DOHH2 (cell line): Measurements from ENCODE around the gene PDZRN3.

ENCODE experiments used
- H3F3A ChIP-seq: fragments of 200-600 bp; sonication (generic), shearing (Covaris generic); 2 replicates; pipeline ENCODE4 v1.6.0; 2016; ENCODE audit warnings: antibody characterized with exemption, mild to moderate bottlenecking; ENCODE audit not compliant: control insufficient read depth, insufficient read depth
- H3K27ac ChIP-seq: fragments of 200-600 bp; sonication (generic); 2 replicates; pipeline ENCODE4 v1.5.1; 2014; ENCODE audit warnings: low read depth, mild to moderate bottlenecking, low read length, moderate library complexity
- H3K27me3 ChIP-seq: fragments of 200-600 bp; sonication (generic); 2 replicates; pipeline ENCODE4 v1.6.1; 2014; ENCODE audit warnings: mild to moderate bottlenecking, low read length, mixed read lengths; ENCODE audit not compliant: control insufficient read depth
- H3K36me3 ChIP-seq: fragments of 200-600 bp; sonication (generic); 2 replicates; pipeline ENCODE4 v1.6.1; 2014; ENCODE audit warnings: mild to moderate bottlenecking, low read length, moderate library complexity, mixed read lengths; ENCODE audit not compliant: control insufficient read depth
- H3K4me1 ChIP-seq: fragments of 200-600 bp; sonication (generic); 2 replicates; pipeline ENCODE4 v1.6.1; 2014; ENCODE audit warnings: mild to moderate bottlenecking, low read length, mixed read lengths; ENCODE audit not compliant: control insufficient read depth
- H3K4me2 ChIP-seq: fragments of 200-600 bp; sonication (generic); 2 replicates; pipeline ENCODE4 v1.6.0; 2014; ENCODE audit warnings: mild to moderate bottlenecking, low read length, moderate library complexity
- H3K4me3 ChIP-seq: fragments of 200-600 bp; sonication (generic); 2 replicates; pipeline ENCODE4 v1.5.1; 2014; ENCODE audit warnings: mild to moderate bottlenecking, low read length, mixed read lengths
- H3K79me2 ChIP-seq: fragments of 200-600 bp; sonication (generic); 2 replicates; pipeline ENCODE4 v1.6.1; 2014; ENCODE audit warnings: mild to moderate bottlenecking, low read length, mixed read lengths; ENCODE audit not compliant: control insufficient read depth
- H3K9me2 ChIP-seq: fragments of 200-600 bp; sonication (generic); replicated peaks from 2 replicates; pipeline ENCODE4 v1.6.1; 2014; ENCODE audit warnings: mild to moderate bottlenecking, low read length, mixed read lengths; ENCODE audit not compliant: control insufficient read depth
- H3K9me3 ChIP-seq: fragments of 200-600 bp; sonication (generic); 2 replicates; pipeline ENCODE4 v1.6.1; 2014; ENCODE audit warnings: antibody characterized with exemption, low read length, mixed read lengths; ENCODE audit not compliant: control insufficient read depth, insufficient read depth
- H4K20me1 ChIP-seq: fragments of 200-600 bp; sonication (generic); 2 replicates; pipeline ENCODE4 v1.6.0; 2014; ENCODE audit warnings: low read depth, mild to moderate bottlenecking, antibody characterized with exemption, low read length, moderate library complexity; ENCODE audit not compliant: control insufficient read depth, insufficient read depth
- EZH2phosphoT487 ChIP-seq: fragments of 200-600 bp; sonication (generic); IDR thresholded peaks from 2 replicates; pipeline ENCODE4 v1.6.1; 2017; ENCODE audit warnings: borderline replicate concordance, mild to moderate bottlenecking, antibody characterized with exemption, low read length, moderate library complexity, mixed read lengths
- TF ChIP-seq, protein P1 (sequence below): fragments of 200-600 bp; sonication (generic); IDR thresholded peaks from one replicate; pipeline ENCODE4 v1.5.1; 2014; ENCODE audit warnings: antibody characterized with exemption, mild to moderate bottlenecking, low read depth, low read length; ENCODE audit not compliant: poor library complexity, severe bottlenecking

PDZRN3 gene

DNA sequence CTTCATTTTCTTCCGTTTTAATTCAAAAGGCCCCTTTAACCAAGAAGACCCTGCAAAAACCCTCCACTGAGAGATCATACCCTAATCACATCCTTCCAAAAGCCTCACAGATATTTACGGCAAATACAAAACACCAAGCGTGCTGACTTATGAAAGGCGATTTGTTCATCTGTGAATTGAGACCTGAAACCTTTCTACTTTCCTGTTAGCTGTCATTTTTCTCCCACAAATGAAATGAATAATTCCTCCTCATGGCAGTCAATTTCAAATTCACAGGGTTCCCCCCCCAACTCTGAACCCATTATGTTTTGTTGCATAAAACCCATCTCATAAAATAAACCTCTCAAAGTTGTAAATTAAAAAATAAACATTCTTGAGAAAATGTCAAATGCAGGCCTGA, 149.6 kb downstream of the PDZRN3 start:
- Histone ChIP-seq H3K9me3 (no peaks in the 10 kb centered on the region), H3K4me2 (no peak overlapping the region), H3K4me3 (no peak overlapping the region), H3K27me3 (no peaks in the 10 kb centered on the region), H3K4me1 (no peaks in the 10 kb centered on the region), H4K20me1 (no peaks in the 10 kb centered on the region), H3K9me2 (no peaks in the 10 kb centered on the region), H3K27ac (no peak overlapping the region), H3K36me3 (no peaks in the 10 kb centered on the region), H3F3A (no peaks in the 10 kb centered on the region), H3K79me2 (no peaks in the 10 kb centered on the region)
- TF ChIP-seq EZH2phosphoT487, result no peak
- TF ChIP-seq, protein P1, sequence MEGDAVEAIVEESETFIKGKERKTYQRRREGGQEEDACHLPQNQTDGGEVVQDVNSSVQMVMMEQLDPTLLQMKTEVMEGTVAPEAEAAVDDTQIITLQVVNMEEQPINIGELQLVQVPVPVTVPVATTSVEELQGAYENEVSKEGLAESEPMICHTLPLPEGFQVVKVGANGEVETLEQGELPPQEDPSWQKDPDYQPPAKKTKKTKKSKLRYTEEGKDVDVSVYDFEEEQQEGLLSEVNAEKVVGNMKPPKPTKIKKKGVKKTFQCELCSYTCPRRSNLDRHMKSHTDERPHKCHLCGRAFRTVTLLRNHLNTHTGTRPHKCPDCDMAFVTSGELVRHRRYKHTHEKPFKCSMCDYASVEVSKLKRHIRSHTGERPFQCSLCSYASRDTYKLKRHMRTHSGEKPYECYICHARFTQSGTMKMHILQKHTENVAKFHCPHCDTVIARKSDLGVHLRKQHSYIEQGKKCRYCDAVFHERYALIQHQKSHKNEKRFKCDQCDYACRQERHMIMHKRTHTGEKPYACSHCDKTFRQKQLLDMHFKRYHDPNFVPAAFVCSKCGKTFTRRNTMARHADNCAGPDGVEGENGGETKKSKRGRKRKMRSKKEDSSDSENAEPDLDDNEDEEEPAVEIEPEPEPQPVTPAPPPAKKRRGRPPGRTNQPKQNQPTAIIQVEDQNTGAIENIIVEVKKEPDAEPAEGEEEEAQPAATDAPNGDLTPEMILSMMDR, result no peak

DNA sequence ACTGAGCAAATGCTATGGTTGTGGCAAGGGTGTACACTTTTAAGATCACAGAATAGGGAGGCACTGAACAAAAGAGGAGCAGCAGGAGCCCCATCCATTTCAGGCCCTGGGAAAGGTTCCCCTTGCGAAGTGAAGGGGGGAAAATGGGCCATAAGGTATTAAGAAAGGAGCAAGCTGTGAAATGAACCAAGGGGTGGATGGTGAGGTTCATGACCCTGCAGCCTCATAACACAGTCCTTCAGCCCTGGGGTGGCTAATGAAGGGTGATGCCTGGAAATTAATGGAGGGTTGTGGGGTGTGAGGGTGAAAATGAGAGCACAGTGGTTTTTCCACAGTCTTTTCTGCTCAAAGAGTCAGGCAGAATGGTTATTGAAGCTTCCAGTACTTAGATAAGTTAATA, 150.1 kb downstream of the PDZRN3 start:
- H3K4me1 ChIP-seq, result no peaks in the 10 kb centered on the region
- H3K9me2 ChIP-seq, result no peaks in the 10 kb centered on the region
- TF ChIP-seq, protein P1, result no peak
- TF ChIP-seq EZH2phosphoT487, result no peak
- H3K36me3 ChIP-seq, result no peaks in the 10 kb centered on the region
- H3K9me3 ChIP-seq, result no peaks in the 10 kb centered on the region
- H4K20me1 ChIP-seq, result no peaks in the 10 kb centered on the region
- H3K27ac ChIP-seq, result no peak overlapping the region
- H3K79me2 ChIP-seq, result no peaks in the 10 kb centered on the region
- no peak overlapping the region for H3K4me2 ChIP-seq
- H3F3A ChIP-seq, result no peaks in the 10 kb centered on the region
- H3K4me3 ChIP-seq, result no peak overlapping the region
- no peaks in the 10 kb centered on the region for H3K27me3 ChIP-seq

DNA sequence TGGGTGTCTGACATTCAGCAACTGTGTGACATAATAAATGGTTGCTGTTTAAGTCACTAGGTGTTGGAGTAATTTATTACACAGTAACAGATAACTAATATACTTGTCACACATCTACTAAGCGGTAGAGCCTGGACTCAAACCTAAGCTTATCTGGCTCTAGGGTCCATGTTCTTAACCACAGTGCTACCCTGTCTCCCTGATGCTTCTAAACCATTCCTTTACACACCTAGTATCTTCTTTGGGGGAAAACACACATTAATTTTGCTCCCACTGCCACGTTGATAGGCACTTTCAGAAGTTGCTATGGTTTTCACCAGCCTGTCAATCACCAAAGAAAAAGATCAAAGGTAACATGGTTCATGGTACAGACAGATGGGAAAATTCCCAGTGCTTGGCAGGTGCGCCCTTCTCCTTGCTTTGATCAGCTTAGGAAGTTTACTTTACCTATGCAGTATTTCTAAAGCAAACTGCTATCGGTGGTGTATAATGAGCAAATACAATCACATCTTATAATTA, 150.8 kb downstream of the PDZRN3 start:
- Histone ChIP-seq H3K4me3 (no peak overlapping the region), H3K4me2 (no peak overlapping the region), H3K4me1 (no peaks in the 10 kb centered on the region), H3K9me3 (no peaks in the 10 kb centered on the region), H3K27ac (no peak overlapping the region), H3F3A (no peaks in the 10 kb centered on the region), H4K20me1 (no peaks in the 10 kb centered on the region), H3K36me3 (no peaks in the 10 kb centered on the region), H3K9me2 (no peaks in the 10 kb centered on the region), H3K27me3 (no peaks in the 10 kb centered on the region), H3K79me2 (no peaks in the 10 kb centered on the region)
- TF ChIP-seq, protein P1, result no peak
- TF ChIP-seq EZH2phosphoT487, result no peak
